Neutrophil (primary cell): ENCODE results near the gene ZNF335.

Source experiments
- H3K27ac ChIP-seq: fragments of 200-600 bp; sonication (generic); 2 replicates; pipeline ENCODE4 v1.5.1; 2016; ENCODE audit warnings: mild to moderate bottlenecking, moderate library complexity
- H3K27me3 ChIP-seq: fragments of 200-600 bp; sonication (generic); 2 replicates; pipeline ENCODE4 v1.6.0; 2016; ENCODE audit warnings: mild to moderate bottlenecking
- H3K36me3 ChIP-seq: fragments of 200-600 bp; sonication (generic); 2 replicates; pipeline ENCODE4 v1.5.1; 2017
- H3K4me1 ChIP-seq, 2 experiments: fragments of 200-600 bp in 1 of 2; sonication (generic) in 1 of 2; 1 replicate in 1 of 2; 2 replicates in 1 of 2; pipeline versions ENCODE4 v1.5.1 to v1.6.1; 2013 to 2016; ENCODE audit warnings: low read depth in 1 of 2, low read length in 1 of 2, mild to moderate bottlenecking in 1 of 2, moderate library complexity in 1 of 2; ENCODE audit not compliant: control insufficient read depth in 1 of 2, insufficient read depth in 1 of 2
- H3K4me3 ChIP-seq, 2 experiments: fragments of 200-600 bp in 1 of 2; sonication (generic) in 1 of 2; 1 replicate in 1 of 2; 2 replicates in 1 of 2; pipeline ENCODE4 v1.5.1; 2013 to 2016; ENCODE audit warnings: low read depth in 1 of 2, low read length in 1 of 2, mild to moderate bottlenecking in 1 of 2, moderate library complexity in 1 of 2
- H3K9me3 ChIP-seq: fragments of 200-600 bp; sonication (generic); 2 replicates; pipeline ENCODE4 v1.5.1; 2016
- TF ChIP-seq, protein P1 (sequence below): fragments of 200-600 bp; sonication (generic); IDR thresholded peaks from 2 replicates; pipeline ENCODE4 v1.5.1; 2016; ENCODE audit warnings: antibody characterized with exemption

The ZNF335 gene

DNA sequence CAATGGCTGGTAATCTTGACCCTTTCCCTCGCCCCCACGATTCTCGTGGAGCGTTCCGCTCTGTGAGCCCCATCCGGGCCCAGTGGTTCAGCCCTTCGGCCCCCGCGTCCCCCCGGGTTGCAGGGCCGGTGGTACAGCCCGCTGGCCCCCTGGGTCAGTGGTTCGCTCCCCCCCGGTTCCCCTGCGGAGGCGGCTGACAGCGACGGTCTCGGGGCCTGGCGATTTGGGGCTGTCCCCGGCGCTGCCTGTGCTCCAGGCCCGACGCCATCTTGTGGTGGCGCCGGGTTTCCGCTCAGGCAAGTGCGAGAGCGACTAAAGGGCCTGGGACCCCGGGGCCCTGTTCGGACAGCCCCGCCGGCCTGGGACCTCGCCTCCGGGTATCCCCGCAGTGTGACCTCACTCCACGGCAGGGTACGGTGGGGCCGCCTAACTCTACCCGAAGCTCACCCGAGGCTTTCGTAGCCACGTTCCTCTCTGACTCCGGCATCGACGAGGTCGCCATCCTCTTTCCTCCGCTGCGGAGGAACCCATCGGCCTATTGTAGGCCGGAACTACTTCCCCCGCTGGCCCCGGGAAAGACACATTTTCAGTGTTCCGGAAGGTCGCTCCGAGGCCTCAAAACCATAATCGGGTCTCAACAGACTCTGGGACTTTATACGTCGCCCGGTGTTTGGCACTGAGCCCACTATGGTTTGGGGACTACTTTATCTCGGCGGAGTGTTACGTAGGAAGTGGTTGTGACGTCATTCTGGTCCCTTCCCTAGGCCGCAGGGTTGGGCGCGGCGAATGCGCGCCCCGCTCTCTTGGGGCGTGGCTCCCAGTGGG lies at the start of gene ZNF335:
ZNF335 (minus strand) TSS at position 529 of the 825 bp plus-strand sequence. CDS start 793 bp downstream, outside the sequence.
- Histone ChIP-seq H3K27ac (peak within 1 kb of the TSS; percentile 97), H3K27me3 (peaks cover 3% of the 10 kb centered on the region), H3K4me3 (peak within 1 kb of the TSS; percentile 89), H3K36me3 (peaks cover 29% of the 10 kb centered on the region), H3K9me3 (no peaks in the 10 kb centered on the region), H3K4me1 (peaks cover 30 to 36% of the 10 kb centered on the region in 2 experiments)
- TF ChIP-seq, protein P1, sequence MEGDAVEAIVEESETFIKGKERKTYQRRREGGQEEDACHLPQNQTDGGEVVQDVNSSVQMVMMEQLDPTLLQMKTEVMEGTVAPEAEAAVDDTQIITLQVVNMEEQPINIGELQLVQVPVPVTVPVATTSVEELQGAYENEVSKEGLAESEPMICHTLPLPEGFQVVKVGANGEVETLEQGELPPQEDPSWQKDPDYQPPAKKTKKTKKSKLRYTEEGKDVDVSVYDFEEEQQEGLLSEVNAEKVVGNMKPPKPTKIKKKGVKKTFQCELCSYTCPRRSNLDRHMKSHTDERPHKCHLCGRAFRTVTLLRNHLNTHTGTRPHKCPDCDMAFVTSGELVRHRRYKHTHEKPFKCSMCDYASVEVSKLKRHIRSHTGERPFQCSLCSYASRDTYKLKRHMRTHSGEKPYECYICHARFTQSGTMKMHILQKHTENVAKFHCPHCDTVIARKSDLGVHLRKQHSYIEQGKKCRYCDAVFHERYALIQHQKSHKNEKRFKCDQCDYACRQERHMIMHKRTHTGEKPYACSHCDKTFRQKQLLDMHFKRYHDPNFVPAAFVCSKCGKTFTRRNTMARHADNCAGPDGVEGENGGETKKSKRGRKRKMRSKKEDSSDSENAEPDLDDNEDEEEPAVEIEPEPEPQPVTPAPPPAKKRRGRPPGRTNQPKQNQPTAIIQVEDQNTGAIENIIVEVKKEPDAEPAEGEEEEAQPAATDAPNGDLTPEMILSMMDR = peak; percentile 67

DNA sequence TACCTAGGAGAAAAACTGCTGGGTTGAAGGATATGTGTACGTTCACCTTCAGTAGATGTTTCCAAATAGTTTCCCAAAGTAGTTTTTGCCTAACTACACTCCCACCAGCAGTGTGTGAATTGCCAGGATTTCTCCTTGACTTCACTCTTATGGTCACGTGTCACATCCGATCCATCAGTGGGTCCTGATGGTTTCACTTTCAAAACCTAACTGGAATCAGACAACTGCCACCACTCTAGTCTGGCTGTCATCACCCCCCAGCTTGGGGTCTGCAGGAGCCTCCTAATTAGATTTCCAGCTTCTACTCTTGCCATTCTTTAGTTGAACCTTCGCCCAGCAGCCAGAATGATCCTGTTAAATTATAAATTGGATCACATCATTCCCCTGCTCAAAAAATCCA lies 48.6 kb upstream of the ZNF335 start:
- no peaks in the 10 kb centered on the region for H3K9me3 ChIP-seq

DNA sequence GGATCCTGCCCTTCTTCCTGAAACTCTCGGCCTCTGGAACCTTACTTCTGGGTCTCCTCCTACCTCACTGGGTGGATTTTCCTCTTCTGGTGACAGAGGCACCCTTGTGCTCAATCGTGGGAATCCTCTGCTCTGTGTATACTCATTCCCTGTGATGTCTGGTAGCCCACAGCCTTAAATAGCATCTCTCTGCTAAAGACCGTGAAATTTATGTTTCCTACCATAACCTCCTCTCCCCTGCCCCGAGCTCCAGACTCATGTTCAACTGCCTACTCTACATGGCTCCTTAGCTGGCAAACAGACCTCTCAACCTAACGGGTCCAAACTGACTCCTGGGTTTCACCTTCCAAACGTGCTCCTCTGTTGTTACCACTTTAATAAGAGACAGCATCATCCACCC lies 46.6 kb upstream of the ZNF335 start:
- H3K36me3 ChIP-seq = peaks cover 42% of the 10 kb centered on the region
- H3K4me3 ChIP-seq = no peak overlapping the region
- H3K27ac ChIP-seq = peak overlapping the region; percentile 54
- peaks cover 30 to 35% of the 10 kb centered on the region in 2 experiments for H3K4me1 ChIP-seq
- H3K9me3 ChIP-seq = no peaks in the 10 kb centered on the region
- peaks cover 50% of the 10 kb centered on the region for H3K27me3 ChIP-seq
- TF ChIP-seq, protein P1 = no peak

More for the DNA sequence above, 48.6 kb upstream of the ZNF335 start:
- Histone ChIP-seq H3K4me3 (no peak overlapping the region), H3K36me3 (peaks cover 23% of the 10 kb centered on the region), H3K4me1 (peaks cover 13 to 19% of the 10 kb centered on the region in 2 experiments), H3K27ac (no peak overlapping the region), H3K27me3 (peaks cover 69% of the 10 kb centered on the region)
- TF ChIP-seq, protein P1 = no peak

DNA sequence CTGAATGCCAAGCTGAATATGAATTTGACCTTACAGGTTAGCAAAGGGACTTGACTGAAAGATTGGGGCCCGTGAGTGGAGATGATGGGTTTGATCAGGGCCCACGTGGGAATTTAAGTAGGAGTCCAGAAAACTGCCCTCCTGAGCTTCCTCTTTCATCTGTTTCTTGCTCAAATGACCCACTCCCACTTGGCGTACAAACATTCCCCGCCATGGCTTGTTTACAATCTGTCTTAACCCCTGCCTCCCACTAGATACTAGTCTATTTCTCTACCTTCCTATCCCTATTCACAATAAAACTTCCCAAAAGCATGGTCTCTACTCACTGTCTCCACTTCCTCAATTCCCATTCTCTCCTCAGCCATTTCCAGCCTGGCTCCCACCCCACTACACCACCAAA lies 46.1 kb upstream of the ZNF335 start:
- Histone ChIP-seq H3K27me3 (peaks cover 45% of the 10 kb centered on the region), H3K27ac (peak overlapping the region; percentile 54), H3K36me3 (peaks cover 47% of the 10 kb centered on the region), H3K4me1 (peaks cover 35 to 40% of the 10 kb centered on the region in 2 experiments), H3K4me3 (no peak overlapping the region), H3K9me3 (no peaks in the 10 kb centered on the region)
- TF ChIP-seq, protein P1 = no peak

GRCh38 chr20:46017272-46017671 lies 45.3 kb upstream of the ZNF335 start:
- H3K9me3 ChIP-seq = no peaks in the 10 kb centered on the region
- peaks cover 36% of the 10 kb centered on the region for H3K27me3 ChIP-seq
- H3K36me3 ChIP-seq = peaks cover 56% of the 10 kb centered on the region
- peak overlapping the region; percentile 54 for H3K27ac ChIP-seq
- H3K4me3 ChIP-seq = no peak overlapping the region
- TF ChIP-seq, protein P1 = no peak
- peaks cover 38 to 40% of the 10 kb centered on the region in 2 experiments for H3K4me1 ChIP-seq
